GM12875 (cell line): ENCODE data around the gene CABLES1.
A peak's percentile ranks its signal among the peaks of the same experiment; 100 is the strongest.

Experiments used
- H3K4me3 ChIP-seq: one replicate; pipeline ENCODE4 v1.5.1; 2011; ENCODE audit warnings: low read depth, low read length, control low read depth
- TF ChIP-seq, protein P1 (sequence below): IDR thresholded peaks from 2 replicates; pipeline ENCODE4 v1.5.1; 2011; ENCODE audit warnings: low read depth, mild to moderate bottlenecking, control low read depth, inconsistent platforms, low read length, moderate library complexity, borderline replicate concordance; ENCODE audit not compliant: insufficient read depth

Gene CABLES1

GRCh38 chr18:23137788-23138216 is 2.5 kb downstream of the CABLES1 start:
- H3K4me3 ChIP-seq, result peak overlapping the region; percentile 83
- TF ChIP-seq, protein P1, sequence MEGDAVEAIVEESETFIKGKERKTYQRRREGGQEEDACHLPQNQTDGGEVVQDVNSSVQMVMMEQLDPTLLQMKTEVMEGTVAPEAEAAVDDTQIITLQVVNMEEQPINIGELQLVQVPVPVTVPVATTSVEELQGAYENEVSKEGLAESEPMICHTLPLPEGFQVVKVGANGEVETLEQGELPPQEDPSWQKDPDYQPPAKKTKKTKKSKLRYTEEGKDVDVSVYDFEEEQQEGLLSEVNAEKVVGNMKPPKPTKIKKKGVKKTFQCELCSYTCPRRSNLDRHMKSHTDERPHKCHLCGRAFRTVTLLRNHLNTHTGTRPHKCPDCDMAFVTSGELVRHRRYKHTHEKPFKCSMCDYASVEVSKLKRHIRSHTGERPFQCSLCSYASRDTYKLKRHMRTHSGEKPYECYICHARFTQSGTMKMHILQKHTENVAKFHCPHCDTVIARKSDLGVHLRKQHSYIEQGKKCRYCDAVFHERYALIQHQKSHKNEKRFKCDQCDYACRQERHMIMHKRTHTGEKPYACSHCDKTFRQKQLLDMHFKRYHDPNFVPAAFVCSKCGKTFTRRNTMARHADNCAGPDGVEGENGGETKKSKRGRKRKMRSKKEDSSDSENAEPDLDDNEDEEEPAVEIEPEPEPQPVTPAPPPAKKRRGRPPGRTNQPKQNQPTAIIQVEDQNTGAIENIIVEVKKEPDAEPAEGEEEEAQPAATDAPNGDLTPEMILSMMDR, result no peak

DNA sequence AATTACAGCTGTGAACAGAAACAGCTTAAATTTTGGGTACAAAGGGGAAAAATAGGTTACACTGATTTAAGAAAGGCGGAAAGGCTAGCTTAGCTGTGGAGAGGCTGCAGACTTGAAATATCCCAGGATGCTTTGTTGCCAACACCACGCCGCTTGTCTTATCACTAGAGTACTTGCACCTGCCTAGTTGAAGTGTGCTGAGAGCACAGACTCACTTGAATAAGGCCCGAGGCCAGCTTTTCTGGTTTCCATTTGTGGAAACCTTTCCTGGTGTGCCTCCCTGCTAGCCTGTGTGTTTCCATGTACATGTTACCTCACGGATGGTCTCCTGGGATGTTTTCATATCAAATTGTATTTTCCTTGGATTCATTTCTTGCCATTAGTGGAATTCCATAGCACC is 3.2 kb downstream of the CABLES1 start:
- H3K4me3 ChIP-seq, result no peak overlapping the region
- TF ChIP-seq, protein P1, result no peak

- TF ChIP-seq, protein P1, result no peak
- H3K4me3 ChIP-seq, result no peak overlapping the region
Observed at GRCh38 chr18:23141104-23141999, 6.1 kb downstream of the CABLES1 start.

GRCh38 chr18:23142251-23142929 is 7.1 kb downstream of the CABLES1 start:
- TF ChIP-seq, protein P1, result no peak
- no peak overlapping the region for H3K4me3 ChIP-seq

GRCh38 chr18:23143016-23143814 is 7.9 kb downstream of the CABLES1 start:
- no peak overlapping the region for H3K4me3 ChIP-seq
- TF ChIP-seq, protein P1, result no peak

- TF ChIP-seq, protein P1, result no peak
- no peak overlapping the region for H3K4me3 ChIP-seq
Observed at GRCh38 chr18:23143815-23144261, 8.6 kb downstream of the CABLES1 start.
